Type B pancreatic cell (in vitro differentiated cells): Measurements from ENCODE around the gene ZDHHC19. TPM values are rescaled to one million over a fixed set of nuclear protein-coding genes. Genes with fewer than 3 reads are reported as not detected.
"Not testable (repeated sequence)": the region's sequence is repeated elsewhere in the genome, so short reads cannot be mapped to it uniquely, and the experiment has no call there.

Experiments used
- DNase-seq: peaks from one replicate; pipeline ENCODE4 v3.0.0; 2021; ENCODE audit warnings: mixed read lengths; ENCODE audit not compliant: unreplicated experiment; ENCODE audit errors: extremely low spot score
- H3K27ac Mint-ChIP-seq: 2 replicates; pipeline ENCODE4 v1.8.0; 2021; ENCODE audit warnings: mild to moderate bottlenecking, mixed read lengths
- H3K27me3 Mint-ChIP-seq: 2 replicates; pipeline ENCODE4 v1.8.0; 2021; ENCODE audit warnings: mixed read lengths
- H3K36me3 Mint-ChIP-seq: 2 replicates; pipeline ENCODE4 v1.8.0; 2021; ENCODE audit warnings: mixed read lengths
- H3K4me1 Mint-ChIP-seq: one replicate; pipeline ENCODE4 v1.8.0; 2021; ENCODE audit warnings: mixed read lengths; ENCODE audit not compliant: unreplicated experiment
- H3K4me3 Mint-ChIP-seq: 2 replicates; pipeline ENCODE4 v1.8.0; 2021; ENCODE audit warnings: mild to moderate bottlenecking, mixed read lengths
- H3K9me3 Mint-ChIP-seq: 2 replicates; pipeline ENCODE4 v1.8.0; 2021; ENCODE audit warnings: mixed read lengths
- total RNA-seq: library from RNA; stranded (reverse); gene quantifications from 2 replicates; pipeline ENCODE4 v1.2.1, GENCODE V29; 2021; ENCODE audit warnings: low replicate concordance
- TF ChIP-seq, protein P1 (sequence below): fragments of 200-600 bp; sonication (generic); conservative IDR thresholded peaks from 2 replicates; pipeline ENCODE4 v1.5.0; 2021; ENCODE audit warnings: antibody characterized with exemption, mild to moderate bottlenecking

ZDHHC19 gene
- total RNA-seq, 1 donor from 2014 or later = 0.85 TPM

DNA sequence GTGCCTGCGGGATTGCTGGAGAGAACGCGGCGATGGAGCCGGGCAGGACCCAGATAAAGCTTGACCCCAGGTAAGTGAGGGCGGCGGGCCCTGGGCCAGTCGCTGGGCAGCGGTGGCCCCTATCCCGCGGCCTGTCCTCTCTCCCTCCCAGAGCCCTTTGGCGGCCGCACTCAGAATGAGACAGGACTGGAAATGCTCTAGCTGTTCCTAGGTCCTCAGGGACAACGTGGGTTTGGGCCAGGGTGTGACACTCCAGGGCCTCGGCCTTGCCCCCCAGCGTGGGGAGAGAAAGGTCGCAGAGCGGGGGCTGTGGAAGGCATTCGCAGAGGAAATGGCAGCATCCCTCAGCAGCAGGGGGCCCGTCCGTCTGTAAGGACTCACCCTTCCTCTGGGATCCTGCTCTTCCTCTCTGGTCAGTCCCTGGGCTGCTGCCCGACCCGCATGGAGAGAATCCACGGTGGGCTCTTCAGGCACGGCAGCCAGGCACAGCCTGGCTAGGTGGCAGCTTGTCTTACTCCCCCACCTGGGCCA is 5.5 kb upstream of the ZDHHC19 start:
- Mint-ChIP-seq H3K27me3 (peaks cover 3% of the 10 kb centered on the region), H3K27ac (no peak overlapping the region), H3K4me3 (no peak overlapping the region), H3K36me3 (no peaks in the 10 kb centered on the region), H3K4me1 (peaks cover 16% of the 10 kb centered on the region), H3K9me3 (no peaks in the 10 kb centered on the region)
- TF ChIP-seq, protein P1, sequence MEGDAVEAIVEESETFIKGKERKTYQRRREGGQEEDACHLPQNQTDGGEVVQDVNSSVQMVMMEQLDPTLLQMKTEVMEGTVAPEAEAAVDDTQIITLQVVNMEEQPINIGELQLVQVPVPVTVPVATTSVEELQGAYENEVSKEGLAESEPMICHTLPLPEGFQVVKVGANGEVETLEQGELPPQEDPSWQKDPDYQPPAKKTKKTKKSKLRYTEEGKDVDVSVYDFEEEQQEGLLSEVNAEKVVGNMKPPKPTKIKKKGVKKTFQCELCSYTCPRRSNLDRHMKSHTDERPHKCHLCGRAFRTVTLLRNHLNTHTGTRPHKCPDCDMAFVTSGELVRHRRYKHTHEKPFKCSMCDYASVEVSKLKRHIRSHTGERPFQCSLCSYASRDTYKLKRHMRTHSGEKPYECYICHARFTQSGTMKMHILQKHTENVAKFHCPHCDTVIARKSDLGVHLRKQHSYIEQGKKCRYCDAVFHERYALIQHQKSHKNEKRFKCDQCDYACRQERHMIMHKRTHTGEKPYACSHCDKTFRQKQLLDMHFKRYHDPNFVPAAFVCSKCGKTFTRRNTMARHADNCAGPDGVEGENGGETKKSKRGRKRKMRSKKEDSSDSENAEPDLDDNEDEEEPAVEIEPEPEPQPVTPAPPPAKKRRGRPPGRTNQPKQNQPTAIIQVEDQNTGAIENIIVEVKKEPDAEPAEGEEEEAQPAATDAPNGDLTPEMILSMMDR = no peak
- DNase-seq = no peak

DNA sequence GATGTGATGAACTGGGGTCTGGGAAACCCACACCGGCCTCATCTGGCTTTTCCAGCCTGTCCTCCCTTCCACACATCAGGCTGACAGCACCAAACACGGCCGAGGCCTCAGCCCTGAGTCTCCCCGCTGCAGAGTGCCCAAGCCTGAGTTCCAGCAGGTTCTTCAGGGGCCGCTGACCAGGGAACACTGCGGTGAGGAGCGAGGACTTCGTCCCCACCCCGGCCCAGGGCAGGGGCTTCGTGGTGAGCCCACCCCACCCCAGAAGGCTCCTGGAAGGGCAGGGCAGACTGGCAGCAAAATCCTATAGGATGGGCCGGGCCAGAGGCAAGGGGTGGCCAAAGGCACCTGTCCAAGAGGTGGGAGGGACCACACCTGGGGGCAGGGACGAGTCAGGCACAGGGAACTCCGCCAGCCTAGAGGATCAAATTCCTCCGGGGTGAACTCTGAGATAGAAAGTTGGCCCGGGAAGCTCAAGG is 4.9 kb upstream of the ZDHHC19 start, which contains the start of gene SLC51A:
Gene SLC51A, plus strand, starts transcription at position 446 of the 476 bp plus-strand sequence. CDS start 179 bp downstream, outside the sequence.
- DNase-seq = no peak
- no peak within 1 kb of the TSS for H3K4me3 Mint-ChIP-seq
- peaks cover 3% of the 10 kb centered on the region for H3K27me3 Mint-ChIP-seq
- H3K36me3 Mint-ChIP-seq = no peaks in the 10 kb centered on the region
- H3K27ac Mint-ChIP-seq = no peak within 1 kb of the TSS
- H3K4me1 Mint-ChIP-seq = peaks cover 16% of the 10 kb centered on the region
- TF ChIP-seq, protein P1 = no peak
- no peaks in the 10 kb centered on the region for H3K9me3 Mint-ChIP-seq

DNA sequence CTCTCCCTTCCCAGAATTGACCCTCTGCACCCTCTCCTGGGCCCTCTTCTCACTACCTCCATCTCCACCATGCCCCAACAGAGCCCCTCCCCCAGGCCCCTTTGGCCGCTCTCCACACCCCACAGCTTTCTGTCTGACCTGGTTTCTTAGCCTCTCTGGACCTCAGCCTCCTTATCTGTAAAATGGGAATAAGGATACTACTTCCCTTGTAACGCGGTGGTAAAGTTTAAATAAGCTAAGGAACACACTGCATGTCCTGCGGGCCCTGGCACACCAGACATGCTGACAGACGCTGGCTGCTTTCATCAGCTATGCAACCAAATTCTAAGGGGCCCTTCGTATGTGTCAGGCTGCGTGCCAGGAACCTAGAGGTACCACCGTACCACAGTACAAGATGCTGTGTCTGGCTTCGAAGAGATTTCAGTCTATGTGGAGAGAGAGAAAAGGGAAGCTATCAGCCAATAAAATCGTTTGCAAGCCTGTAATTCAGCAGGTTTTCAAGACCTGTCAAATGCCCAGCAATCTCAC is 4.4 kb upstream of the ZDHHC19 start:
- TF ChIP-seq, protein P1 = no peak
- Mint-ChIP-seq H3K4me1 (peaks cover 16% of the 10 kb centered on the region), H3K36me3 (no peaks in the 10 kb centered on the region), H3K9me3 (no peaks in the 10 kb centered on the region), H3K27me3 (peaks cover 3% of the 10 kb centered on the region), H3K27ac (no peak overlapping the region), H3K4me3 (no peak overlapping the region)
- no peak for DNase-seq

DNA sequence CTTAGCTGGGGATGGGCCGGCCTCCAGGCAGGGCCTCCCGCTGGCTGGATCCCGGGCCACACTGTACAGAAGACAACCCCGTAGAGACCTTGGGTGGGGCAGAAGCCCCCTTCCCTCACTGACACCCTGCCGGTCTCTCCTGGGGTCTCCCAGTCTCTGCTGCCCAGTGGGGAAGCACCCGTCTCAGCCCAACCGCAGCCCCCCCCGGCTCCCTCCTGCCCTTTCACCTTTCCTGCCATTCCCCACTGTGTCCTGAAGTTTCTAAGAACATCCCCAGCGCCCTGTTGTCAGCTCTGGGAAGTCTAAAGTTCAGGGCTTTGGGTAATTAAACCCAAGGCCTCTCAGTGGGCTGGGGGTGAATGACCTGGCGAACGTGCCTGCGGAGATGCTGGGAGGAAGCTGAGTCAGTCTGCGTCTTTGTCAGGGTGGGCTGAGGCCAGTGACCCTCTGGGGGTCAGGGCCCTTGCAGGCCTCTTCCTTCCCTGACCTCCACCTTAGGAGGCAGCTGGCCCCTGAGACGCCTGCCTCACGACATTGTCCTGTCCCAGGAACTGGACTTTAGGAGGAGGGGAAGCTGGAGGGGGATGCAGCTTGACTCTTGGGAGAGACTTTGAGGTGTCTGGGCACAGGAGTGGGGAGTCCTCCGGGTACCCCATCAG is 3.7 kb upstream of the ZDHHC19 start:
- Mint-ChIP-seq H3K27ac (peak overlapping the region; percentile 48), H3K9me3 (no peaks in the 10 kb centered on the region)
- no peak for DNase-seq

DNA sequence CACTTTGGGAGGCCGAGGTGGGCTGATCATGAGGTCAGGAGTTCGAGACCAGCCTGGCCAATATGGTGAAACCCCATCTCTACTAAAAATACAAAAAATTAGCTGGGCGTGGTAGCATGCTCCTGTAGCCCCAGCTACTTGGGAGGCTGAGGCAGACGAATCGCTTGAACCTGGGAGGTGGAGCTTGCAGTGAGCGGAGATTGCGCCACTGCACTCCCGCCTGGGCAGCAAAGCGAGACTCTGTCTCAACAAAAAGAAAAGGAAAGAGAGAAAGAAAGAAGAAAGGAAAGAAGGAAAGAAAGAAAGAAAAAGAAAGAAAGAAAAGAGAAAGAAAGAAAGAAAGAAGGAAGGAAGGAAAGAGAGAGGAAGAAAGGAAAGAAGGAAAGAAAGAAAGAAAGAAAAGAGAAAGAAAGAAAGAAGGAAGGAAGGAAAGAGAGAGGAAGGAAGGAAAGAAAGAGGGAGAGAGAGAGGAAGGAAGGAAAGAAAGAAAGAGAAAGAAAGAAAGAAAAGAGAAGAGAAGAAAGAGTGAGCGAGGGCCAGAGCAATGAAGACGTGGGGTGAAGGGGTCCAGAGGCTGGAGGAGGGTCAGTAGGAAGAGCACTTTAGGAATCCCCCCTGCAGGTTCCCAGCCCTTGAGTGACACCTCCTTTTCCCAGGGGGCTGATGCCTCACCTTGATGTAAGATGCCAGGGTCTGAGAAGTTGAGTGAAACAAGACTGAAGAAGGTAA is 1.1 kb downstream of the ZDHHC19 start:
- H3K36me3 Mint-ChIP-seq, H3K4me3 Mint-ChIP-seq, H3K27ac Mint-ChIP-seq, H3K9me3 Mint-ChIP-seq, H3K4me1 Mint-ChIP-seq, DNase-seq: not testable (repeated sequence)
- H3K27me3 Mint-ChIP-seq = peaks cover 12% of the 10 kb centered on the region

More for the DNA sequence above, 3.7 kb upstream of the ZDHHC19 start:
- Mint-ChIP-seq H3K4me1 (peaks cover 16% of the 10 kb centered on the region), H3K4me3 (no peak overlapping the region), H3K27me3 (peaks cover 3% of the 10 kb centered on the region), H3K36me3 (no peaks in the 10 kb centered on the region)
- TF ChIP-seq, protein P1 = no peak
